CD4-positive, alpha-beta T cell treated with Interleukin-6 at 100 ng/mL for 8 hours (primary cell): ENCODE measurements around the gene SRBD1.

ENCODE experiments used
- DNase-seq: peaks from one replicate; pipeline ENCODE4 v3.0.0-alpha.2; 2020; ENCODE audit warnings: mixed read lengths, low spot score

The SRBD1 gene

GRCh38 chr2:45595721-45596435 lies 15.2 kb downstream of the SRBD1 start:
- no peak for DNase-seq

GRCh38 chr2:45591073-45591472 lies 20.0 kb downstream of the SRBD1 start:
- DNase-seq: no peak

GRCh38 chr2:45588158-45588829 lies 22.8 kb downstream of the SRBD1 start:
- no peak for DNase-seq

- DNase-seq: no peak
These were observed 24.5 kb downstream of the SRBD1 start for GRCh38 chr2:45586600-45586999.

GRCh38 chr2:45585267-45585861 lies 25.7 kb downstream of the SRBD1 start:
- peak; percentile 13 for DNase-seq

GRCh38 chr2:45583977-45584376 lies 27.1 kb downstream of the SRBD1 start:
- DNase-seq: no peak

GRCh38 chr2:45582522-45582921 lies 28.5 kb downstream of the SRBD1 start:
- DNase-seq: no peak

GRCh38 chr2:45578056-45578843 lies 32.8 kb downstream of the SRBD1 start:
- peak; percentile 12 for DNase-seq

GRCh38 chr2:45577441-45577840 lies 33.6 kb downstream of the SRBD1 start:
- no peak for DNase-seq

GRCh38 chr2:45575881-45576280 lies 35.2 kb downstream of the SRBD1 start:
- DNase-seq: no peak

- DNase-seq: no peak
These were observed 38.1 kb downstream of the SRBD1 start for GRCh38 chr2:45572979-45573378.

- DNase-seq: no peak
These were observed 39.1 kb downstream of the SRBD1 start for GRCh38 chr2:45571940-45572339.

GRCh38 chr2:45570671-45571334 lies 40.3 kb downstream of the SRBD1 start:
- DNase-seq: no peak

- DNase-seq: no peak
These were observed 42.1 kb downstream of the SRBD1 start for GRCh38 chr2:45568935-45569334.

GRCh38 chr2:45567974-45568789 lies 42.9 kb downstream of the SRBD1 start:
- DNase-seq: peak; percentile 60

- DNase-seq: no peak
These were observed 43.6 kb downstream of the SRBD1 start for GRCh38 chr2:45567288-45567963.

GRCh38 chr2:45559436-45559835 lies 51.6 kb downstream of the SRBD1 start:
- DNase-seq: no peak

- DNase-seq: no peak
These were observed 56.3 kb downstream of the SRBD1 start for GRCh38 chr2:45554742-45555140.

- DNase-seq: no peak
These were observed 56.9 kb downstream of the SRBD1 start for GRCh38 chr2:45554073-45554741.

- no peak for DNase-seq
These were observed 59.2 kb downstream of the SRBD1 start for GRCh38 chr2:45551862-45552261.
